ENCODE data around the gene TBX3. TPM values are rescaled to one million over a fixed set of nuclear protein-coding genes. Genes with fewer than 3 reads are reported as not detected.

The TBX3 gene
- total and polyA plus RNA-seq, 3 donors from 2014 or later: 4.0 to 8.7 (median 8.4) TPM

GRCh38 chr12:114666746-114667668 is 17.0 kb downstream of the TBX3 start:
- DNase-seq: no peak
- no peak overlapping the region for H3K27ac ChIP-seq

DNA sequence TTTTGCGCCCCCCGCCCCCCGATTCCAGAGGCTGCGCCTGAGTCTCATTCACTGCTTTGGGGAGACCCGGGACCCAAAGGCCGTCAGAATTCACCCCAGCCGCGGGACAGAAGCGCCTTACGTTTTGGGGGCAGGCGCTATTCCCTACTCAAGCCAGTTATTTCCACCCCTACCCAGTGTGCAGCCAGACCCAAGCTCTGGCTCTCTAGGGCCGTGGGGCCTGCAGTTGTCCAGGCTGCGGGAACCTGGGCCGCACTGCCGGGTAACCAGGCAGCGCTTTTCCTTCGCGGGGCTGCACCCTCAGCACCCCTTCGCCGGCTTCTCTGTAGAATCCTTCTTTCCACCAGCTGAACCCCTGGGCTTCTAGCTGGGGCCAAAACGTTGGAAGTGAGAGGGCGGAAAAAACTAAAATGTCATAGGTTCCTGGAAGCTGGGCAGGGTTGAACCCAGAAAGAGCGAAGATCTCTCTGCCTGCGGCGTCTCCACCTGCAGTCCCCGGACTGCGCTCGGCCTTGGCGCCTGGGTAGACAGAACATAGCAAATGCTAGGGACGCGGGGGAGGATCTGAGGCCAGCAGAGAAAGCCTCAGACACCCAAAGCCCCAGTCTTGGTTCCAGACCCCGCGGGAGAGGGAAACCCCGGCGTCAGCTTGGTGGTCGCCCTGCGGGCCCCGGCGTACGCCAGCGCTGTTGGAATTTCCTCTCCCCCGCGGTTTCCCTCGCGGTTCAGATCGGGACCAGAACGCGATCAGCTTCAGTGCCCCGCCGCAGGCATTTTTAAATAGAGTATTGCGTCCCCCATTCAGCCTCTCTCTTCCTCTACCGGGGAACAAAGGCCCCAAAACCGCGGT is 18.3 kb downstream of the TBX3 start:
- TF ChIP-seq POLR2A (IDR thresholded peaks at IDR 0.05): no peak
- TF ChIP-seq, protein P1, sequence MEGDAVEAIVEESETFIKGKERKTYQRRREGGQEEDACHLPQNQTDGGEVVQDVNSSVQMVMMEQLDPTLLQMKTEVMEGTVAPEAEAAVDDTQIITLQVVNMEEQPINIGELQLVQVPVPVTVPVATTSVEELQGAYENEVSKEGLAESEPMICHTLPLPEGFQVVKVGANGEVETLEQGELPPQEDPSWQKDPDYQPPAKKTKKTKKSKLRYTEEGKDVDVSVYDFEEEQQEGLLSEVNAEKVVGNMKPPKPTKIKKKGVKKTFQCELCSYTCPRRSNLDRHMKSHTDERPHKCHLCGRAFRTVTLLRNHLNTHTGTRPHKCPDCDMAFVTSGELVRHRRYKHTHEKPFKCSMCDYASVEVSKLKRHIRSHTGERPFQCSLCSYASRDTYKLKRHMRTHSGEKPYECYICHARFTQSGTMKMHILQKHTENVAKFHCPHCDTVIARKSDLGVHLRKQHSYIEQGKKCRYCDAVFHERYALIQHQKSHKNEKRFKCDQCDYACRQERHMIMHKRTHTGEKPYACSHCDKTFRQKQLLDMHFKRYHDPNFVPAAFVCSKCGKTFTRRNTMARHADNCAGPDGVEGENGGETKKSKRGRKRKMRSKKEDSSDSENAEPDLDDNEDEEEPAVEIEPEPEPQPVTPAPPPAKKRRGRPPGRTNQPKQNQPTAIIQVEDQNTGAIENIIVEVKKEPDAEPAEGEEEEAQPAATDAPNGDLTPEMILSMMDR (IDR thresholded peaks at IDR 0.05): no peak
- 9 to 25% methylated on average over 45 to 54 of the region's 54 CpGs for WGBS, 2 donors
- Histone ChIP-seq H3K27me3 (no peaks in the 10 kb centered on the region), H3K9me3 (no peaks in the 10 kb centered on the region), H3K4me1 (peaks cover 12% of the 10 kb centered on the region), H3K4me3 (peak overlapping the region in 1 of 2 donors; percentile 7), H3K36me3 (ENCODE audit: low read depth, missing control alignments) (no peaks in the 10 kb centered on the region), H3K27ac (no peak overlapping the region)
- intact Hi-C loops (cut with DNase I; ENCODE audit: low total_unique reads): loop anchor here (5.0 to 10.0 kb wide), 2 partner anchors 1087 to 1249 kb away; no protein-coding TSS in a partner anchor
- DNase-seq: peak; percentile 48

More at GRCh38 chr12:114666746-114667668, 17.0 kb downstream of the TBX3 start:
- Histone ChIP-seq H3K36me3 (ENCODE audit: low read depth, missing control alignments) (no peaks in the 10 kb centered on the region), H3K4me3 (no peak overlapping the region), H3K9me3 (no peaks in the 10 kb centered on the region), H3K4me1 (peaks cover 12% of the 10 kb centered on the region), H3K27me3 (no peaks in the 10 kb centered on the region)
- WGBS, 2 donors: 56 to 65% methylated on average over 40 to 53 of the region's 53 CpGs
- TF ChIP-seq POLR2A (IDR thresholded peaks at IDR 0.05): no peak
- TF ChIP-seq, protein P1 (IDR thresholded peaks at IDR 0.05): no peak
- intact Hi-C loops (cut with DNase I; ENCODE audit: low total_unique reads): loop anchor here (5.0 to 10.0 kb wide), 2 partner anchors 1085 to 1248 kb away; no protein-coding TSS in a partner anchor

DNA sequence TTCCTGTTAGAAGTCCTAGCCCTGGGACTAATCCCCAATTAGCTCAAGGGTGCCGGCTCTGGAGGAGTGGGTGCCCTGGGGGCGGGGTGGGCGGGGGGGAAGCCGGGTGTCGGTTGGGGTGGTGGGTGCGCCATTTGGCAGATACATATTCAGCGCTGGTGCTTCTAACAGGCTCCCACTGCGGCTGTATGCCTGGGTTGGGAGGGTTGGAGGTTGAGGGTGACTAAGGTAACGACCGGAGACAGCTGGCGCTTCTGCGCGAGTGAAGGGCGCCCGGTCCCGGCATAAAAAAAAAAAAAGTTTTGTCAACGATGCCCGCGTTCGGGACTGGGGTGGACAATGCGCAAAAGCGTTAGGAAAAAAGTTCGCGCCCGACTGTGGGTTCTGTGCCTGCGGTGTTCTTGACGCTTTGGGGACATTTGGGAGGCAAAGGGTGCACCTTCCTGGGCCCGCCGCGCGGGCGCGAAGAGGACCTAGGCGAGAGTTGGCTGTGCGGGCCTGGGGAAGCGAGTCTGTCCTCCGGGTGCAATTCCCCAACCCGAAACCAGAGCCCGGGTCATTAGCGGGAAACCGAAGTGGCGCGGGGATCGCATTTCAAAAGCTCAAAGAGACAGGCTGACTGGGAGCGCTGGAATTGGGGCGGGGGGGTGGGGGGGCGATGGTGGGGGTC is 19.2 kb downstream of the TBX3 start:
- H3K27ac ChIP-seq: no peak overlapping the region
- TF ChIP-seq POLR2A (IDR thresholded peaks at IDR 0.05): no peak
- TF ChIP-seq, protein P1 (IDR thresholded peaks at IDR 0.05): no peak

DNA sequence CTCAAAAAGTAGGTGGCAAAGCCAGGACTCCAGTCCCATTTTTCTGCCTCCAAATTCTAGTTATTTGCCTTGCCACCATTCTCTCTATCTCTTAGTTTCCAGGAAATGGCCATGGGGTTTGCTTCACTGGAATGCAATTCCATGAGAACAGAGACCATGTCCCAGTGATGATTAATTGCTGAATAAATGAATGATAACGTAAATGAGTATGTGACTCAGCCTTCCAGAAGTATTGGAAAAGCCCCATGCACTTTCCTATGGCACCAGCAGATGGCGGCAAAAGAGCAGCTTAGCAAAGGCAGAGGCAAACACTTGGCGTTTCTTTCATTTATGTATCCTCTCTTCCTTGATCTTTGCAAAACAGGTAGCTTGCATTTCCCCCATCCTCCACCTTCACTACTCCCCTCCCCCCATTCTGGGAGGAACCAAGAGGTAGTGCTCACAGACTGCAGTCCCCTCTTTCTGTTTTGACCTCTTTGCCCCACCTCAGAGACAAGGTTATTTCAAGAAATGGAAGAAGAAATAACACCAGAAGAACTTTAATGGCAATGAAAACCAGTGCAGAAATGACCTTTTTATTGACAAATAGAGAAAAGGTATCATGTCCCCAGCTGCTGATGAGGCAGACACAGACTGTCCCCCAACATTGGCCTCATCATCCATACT is 21.3 kb downstream of the TBX3 start:
- intact Hi-C loops (cut with DNase I; ENCODE audit: low total_unique reads): loop anchor here (10.0 kb wide), 1 partner anchor 1252 kb away; no protein-coding TSS in a partner anchor
- H3K27me3 ChIP-seq: no peaks in the 10 kb centered on the region
- no peaks in the 10 kb centered on the region for H3K36me3 ChIP-seq (ENCODE audit: low read depth, missing control alignments)
- H3K27ac ChIP-seq: no peak overlapping the region
- peak; percentile 90 for DNase-seq
- 6% methylated on average over 3 of the region's 3 CpGs for WGBS, 2 donors
- peaks cover 12% of the 10 kb centered on the region for H3K4me1 ChIP-seq
- no peak for TF ChIP-seq POLR2A (IDR thresholded peaks at IDR 0.05)
- TF ChIP-seq, protein P1 (IDR thresholded peaks at IDR 0.05): peak; percentile 84 to 96 (median 95)
- no peak overlapping the region for H3K4me3 ChIP-seq
- no peaks in the 10 kb centered on the region for H3K9me3 ChIP-seq

More for the DNA sequence above, 19.2 kb downstream of the TBX3 start:
- intact Hi-C loops (cut with DNase I; ENCODE audit: low total_unique reads): loop anchor here (5.0 to 10.0 kb wide), 2 partner anchors 1088 to 1250 kb away; no protein-coding TSS in a partner anchor
- Histone ChIP-seq H3K4me1 (peaks cover 12% of the 10 kb centered on the region), H3K36me3 (ENCODE audit: low read depth, missing control alignments) (no peaks in the 10 kb centered on the region), H3K27me3 (no peaks in the 10 kb centered on the region), H3K9me3 (no peaks in the 10 kb centered on the region), H3K4me3 (peak overlapping the region in 1 of 2 donors; percentile 7)
- 11 to 13% methylated on average over 40 to 43 of the region's 47 CpGs for WGBS, 2 donors
- no peak for DNase-seq

All from testis (tissue), 3 donors.